NCI-H460 (cell line): ENCODE data around the gene PRDX4. TPM values are rescaled to one million over a fixed set of nuclear protein-coding genes. Genes with fewer than 3 reads are reported as not detected.
"Not testable (repeated sequence)": the region's sequence is repeated elsewhere in the genome, so short reads cannot be mapped to it uniquely, and the experiment has no call there.

Experiments used
- DNase-seq: peaks from one replicate; pipeline ENCODE4 v3.0.0-alpha.2; 2016; ENCODE audit warnings: low read depth; ENCODE audit errors: extremely low read depth
- polyA plus RNA-seq: library from polyadenylated mRNA; depleted of rRNA; stranded (reverse); fragments of >200 nt; gene quantifications from 2 replicates; pipeline ENCODE4 v1.2.3, GENCODE V29; 2014; cell fraction: nucleus; rRNA removed
- total RNA-seq: library from RNA; depleted of rRNA; stranded (reverse); fragments of >200 nt; shearing (Covaris generic); gene quantifications from 2 replicates; pipeline ENCODE4 v1.2.3, GENCODE V29; 2014; rRNA removed

The PRDX4 gene
- 583 and 606 TPM in 2 replicates for total RNA-seq
- 586 and 654 TPM in 2 replicates for polyA plus RNA-seq

- DNase-seq: peak; percentile 90
Observed at GRCh38 chrX:23667239-23668177, at the start of gene PRDX4. TSS of gene PRDX4 (plus strand) at chrX:23667493. CDS start at chrX:23667571, 78 bp downstream.

- no peak for DNase-seq
Observed at GRCh38 chrX:23621621-23622265, 45.5 kb upstream of the PRDX4 start.

DNA sequence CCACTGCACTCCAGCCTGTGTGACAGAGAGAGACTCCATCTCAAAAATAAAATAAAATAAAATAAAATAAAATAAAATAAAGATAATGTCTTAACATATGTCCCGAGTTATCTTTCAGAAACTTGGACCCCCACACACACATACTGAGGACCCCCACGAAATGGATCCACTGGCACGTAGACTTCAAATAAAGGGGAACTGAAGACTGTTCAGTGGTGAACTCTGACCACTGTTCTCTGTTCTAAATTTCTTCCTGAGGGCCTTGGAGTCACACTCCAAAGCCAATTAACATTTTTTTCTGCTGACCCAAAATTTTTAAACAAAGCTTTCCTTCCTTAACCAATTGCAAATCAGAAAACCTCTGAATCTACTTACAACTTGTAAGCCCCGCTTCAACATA, 43.5 kb upstream of the PRDX4 start:
- no peak for DNase-seq

DNA sequence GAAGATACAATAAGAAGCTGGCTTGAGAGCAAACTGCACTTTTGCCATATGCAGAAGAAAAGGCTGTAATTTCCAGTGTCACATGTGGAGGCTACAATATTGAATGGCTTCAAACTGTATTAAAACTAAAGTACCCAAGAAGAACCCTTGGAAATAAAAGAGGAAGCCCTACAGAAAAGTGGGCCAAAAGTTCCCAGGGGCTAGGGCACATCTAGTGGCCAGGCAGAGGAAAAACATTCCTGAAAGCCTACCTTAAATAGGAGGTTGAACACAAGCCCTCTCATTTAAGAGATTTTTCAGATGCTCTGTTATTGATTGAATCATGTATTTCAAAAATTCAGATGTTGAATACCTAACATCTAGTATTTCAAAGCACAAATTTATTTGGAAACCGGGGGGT, 40.6 kb upstream of the PRDX4 start:
- DNase-seq: no peak

DNA sequence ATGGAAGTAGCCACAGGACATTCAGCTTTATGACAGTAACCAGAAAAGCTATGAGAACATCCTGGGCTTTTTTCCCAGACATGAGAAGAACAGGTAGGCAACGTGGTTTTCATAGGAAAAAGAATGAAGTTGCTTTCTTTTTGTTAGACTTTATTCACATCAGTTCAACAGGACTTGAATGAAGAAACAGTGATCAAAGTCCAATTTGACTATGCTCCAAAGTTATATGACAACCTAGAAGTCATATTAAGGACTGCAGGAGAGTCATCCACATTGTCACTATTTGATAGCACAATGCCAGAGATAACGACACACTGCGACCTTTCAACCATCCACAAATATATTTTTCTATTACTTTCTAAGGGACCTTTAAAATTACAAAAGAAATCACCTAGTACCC, 39.2 kb upstream of the PRDX4 start:
- no peak for DNase-seq

GRCh38 chrX:23631136-23631535, 36.2 kb upstream of the PRDX4 start:
- DNase-seq: no peak

GRCh38 chrX:23633834-23634580, 33.3 kb upstream of the PRDX4 start:
- DNase-seq: peak; percentile 7

DNA sequence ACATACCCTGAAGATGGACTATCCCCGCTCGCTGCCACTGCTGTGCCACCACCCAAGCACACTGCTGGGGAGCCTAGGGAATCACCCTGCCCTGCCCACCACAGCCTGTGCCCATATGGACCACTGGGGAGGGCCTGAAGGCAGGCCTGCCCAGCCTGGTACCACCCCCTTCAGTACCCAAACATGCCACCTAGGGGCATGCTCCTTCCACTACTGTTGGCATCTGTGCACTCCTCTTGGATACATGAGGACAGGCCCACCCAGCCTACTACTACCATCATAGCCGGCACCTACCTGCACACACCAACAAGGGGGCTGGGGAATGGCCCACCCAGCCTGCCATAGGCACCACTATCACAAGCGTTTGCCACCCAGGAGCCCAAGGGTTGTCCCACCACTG, 30.1 kb upstream of the PRDX4 start:
- no peak for DNase-seq

DNA sequence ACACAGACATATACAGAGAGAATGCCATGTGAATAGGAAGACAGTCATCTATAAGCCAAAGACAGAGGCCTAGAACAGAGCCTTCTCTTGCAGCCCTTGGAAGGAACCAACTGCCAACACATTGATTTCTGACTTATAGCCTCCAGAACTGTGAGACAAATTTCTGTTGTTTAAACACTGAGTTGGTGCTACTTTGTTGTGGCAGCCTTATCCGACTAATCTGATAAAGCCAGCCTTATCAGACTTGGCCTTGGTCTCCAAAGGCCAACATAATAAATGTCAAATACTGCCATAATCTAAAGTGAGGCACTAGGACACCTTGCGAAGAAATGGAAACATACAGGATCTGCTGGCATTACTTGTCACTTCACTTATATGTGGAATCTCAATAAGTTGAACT, 24.3 kb upstream of the PRDX4 start:
- DNase-seq: no peak

DNA sequence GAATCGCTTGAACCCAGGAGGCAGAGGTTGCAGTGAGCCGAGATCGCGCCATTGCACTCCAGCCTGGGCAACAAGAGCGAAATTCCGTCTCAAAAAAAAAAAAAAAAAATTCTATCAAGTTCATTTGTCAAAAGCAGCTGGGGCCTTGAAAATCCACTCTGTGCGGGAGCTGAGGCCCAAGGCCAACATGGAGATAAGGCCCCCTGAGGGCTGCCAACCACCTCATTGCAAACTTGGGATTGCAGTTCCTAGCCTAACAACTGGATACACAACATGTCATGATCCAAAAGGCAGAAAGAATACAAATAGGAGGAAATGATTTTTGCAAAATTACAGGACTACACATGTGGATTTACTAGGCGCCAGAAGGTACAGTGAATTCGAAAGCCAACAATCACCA, 22.5 kb upstream of the PRDX4 start:
- DNase-seq: no peak

- no peak for DNase-seq
Observed at GRCh38 chrX:23656091-23656490, 11.2 kb upstream of the PRDX4 start.

DNA sequence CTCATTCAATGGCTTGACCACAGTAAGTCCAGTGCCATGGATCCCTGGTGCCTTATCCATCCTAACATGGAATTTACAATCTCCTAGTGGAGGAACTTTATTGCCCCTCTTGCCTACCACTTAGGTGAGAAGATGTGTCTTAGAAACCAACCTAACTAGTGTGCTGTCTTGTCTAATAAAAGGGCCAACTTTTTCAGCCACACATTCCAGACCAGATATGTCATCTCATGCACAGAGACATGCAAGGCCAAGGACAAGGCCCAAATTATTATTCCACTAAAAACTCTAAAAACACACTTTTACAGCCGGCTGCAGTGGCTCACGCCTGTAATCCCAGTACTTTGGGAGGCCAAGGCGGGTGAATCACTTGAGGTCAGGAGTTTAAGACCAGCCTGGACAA, 10.6 kb upstream of the PRDX4 start:
- DNase-seq: no peak

DNA sequence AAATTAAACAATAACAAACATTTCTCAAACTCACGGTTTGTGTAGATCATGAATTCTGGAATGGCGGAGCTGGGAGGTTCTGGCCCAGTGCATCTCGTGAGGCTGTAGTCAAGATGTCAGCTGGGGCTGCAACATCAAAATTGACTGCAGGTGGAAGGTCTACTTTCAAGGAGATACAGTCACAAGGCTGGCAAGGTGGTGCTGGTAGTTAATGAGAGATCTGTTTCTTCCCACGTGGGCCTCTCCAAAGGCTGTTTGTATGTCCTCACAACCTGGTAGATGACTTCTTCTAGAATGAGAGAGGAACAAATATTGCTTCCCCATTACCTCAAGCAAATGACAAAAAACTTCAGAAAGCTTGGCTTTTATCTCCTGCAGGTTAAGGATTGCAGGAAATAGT, 8.0 kb upstream of the PRDX4 start:
- no peak for DNase-seq

DNA sequence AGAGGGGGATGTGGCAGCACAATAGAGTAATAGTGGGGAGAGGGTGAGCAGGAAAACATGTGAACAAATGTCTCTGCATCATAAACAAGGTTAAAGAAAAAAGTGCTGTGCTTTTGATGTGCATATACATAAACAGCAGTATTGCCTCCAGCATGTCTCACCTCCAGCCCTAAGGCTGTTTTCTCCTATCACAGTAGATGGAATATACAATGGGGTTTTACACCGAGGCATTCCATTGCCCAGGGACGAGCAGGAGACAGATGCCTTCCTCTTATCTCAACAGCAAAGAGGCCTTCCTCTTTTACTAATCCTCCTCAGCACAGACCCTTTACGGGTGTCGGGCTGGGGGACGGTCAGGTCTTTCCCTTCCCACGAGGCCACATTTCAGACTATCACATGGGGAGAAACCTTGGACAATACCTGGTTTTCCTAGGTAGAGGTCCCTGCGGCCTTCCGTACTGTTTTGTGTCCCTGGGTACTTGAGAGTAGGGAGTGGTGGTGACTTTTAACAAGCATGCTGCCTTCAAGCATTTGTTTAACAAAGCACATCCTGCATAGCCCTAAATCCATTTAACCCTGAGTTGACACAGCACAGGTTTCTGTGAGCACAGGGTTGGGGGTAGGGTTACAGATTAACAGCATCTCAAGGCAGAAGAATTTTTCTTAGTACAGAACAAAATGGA, 7.1 kb upstream of the PRDX4 start:
- not testable (repeated sequence) for DNase-seq

DNA sequence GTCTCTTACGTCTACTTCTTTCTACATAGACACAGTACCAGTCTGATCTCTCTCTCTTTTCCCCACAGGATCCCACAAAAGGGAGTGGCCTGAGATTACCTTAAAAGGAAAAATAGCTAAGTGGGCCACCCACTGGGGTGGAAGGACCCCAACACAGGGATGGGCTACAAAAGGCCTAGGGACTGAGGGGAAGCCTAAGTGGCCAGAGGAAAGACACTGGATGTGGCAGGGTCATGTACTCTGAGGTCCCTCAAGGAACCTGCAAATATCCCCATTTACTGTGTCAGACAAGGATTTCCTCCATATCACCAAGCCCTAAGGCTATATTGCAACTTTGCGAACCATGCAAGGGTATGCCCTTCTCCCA, 6.5 kb upstream of the PRDX4 start:
- DNase-seq: no peak

DNA sequence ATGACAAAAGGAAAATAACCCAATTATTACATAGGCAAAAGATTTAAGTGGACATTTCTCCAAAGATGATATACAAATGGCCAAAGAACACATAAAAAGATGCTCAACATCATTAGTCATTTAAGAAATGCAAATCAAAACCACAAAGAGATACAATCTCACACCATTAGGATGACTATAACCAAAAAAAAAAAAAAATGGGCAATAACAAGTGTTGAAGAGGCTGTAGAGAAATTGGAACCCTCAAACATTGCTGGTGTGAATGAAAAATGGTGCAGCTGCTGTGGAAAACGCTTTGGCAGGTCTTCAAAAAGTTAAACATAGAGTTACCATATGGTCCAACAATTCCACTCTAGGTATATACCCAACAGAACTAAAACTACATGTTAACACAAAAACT, 5.6 kb upstream of the PRDX4 start:
- no peak for DNase-seq

- no peak for DNase-seq
Observed at GRCh38 chrX:23662187-23662586, 5.1 kb upstream of the PRDX4 start.

DNA sequence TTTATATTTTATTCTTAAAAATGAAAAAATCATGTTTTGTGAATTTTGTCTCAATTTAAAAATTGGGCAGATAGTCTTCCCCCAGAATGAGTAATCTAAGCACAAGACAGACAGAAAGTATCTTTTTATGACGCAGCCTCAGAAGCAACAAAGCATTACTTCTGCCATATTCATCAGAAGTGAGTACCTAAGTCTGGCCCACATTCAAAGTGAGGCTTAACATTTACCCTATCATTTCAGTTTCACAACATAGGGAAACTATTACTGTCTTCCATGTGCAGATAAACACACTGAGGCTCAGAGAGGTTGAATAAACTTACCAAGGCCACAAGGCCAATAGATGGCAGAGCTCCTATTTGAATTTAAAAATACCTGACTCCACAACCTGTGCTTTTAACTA, 4.4 kb upstream of the PRDX4 start:
- DNase-seq: no peak

- DNase-seq: no peak
Observed at GRCh38 chrX:23664496-23664895, 2.8 kb upstream of the PRDX4 start.

DNA sequence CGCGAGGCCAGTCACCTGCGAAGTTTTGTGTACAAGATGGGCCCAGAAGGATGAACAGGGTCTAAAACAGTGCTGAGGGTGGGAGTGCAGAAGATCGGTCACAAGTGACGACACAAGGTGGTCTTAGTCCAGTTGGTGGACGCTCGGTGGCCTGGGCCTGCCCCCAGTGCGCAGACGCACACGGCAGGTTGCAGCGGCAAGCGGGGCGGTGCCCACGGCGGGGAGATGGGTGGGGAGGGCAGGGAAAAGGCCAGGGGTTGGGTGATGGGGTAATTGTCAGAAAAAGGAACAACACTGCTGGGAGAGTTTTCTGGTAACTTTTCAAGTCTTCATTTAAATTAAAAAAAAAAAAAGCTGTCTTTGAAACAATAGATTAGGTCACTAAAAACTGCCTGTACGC, 1.0 kb upstream of the PRDX4 start:
- DNase-seq: no peak

GRCh38 chrX:23668335-23668734, 1.0 kb downstream of the PRDX4 start:
- no peak for DNase-seq
